ENCODE data around the gene AP3S2.
"Not testable (repeated sequence)": the region's sequence is repeated elsewhere in the genome, so short reads cannot be mapped to it uniquely, and the experiment has no call there.

The AP3S2 gene

DNA sequence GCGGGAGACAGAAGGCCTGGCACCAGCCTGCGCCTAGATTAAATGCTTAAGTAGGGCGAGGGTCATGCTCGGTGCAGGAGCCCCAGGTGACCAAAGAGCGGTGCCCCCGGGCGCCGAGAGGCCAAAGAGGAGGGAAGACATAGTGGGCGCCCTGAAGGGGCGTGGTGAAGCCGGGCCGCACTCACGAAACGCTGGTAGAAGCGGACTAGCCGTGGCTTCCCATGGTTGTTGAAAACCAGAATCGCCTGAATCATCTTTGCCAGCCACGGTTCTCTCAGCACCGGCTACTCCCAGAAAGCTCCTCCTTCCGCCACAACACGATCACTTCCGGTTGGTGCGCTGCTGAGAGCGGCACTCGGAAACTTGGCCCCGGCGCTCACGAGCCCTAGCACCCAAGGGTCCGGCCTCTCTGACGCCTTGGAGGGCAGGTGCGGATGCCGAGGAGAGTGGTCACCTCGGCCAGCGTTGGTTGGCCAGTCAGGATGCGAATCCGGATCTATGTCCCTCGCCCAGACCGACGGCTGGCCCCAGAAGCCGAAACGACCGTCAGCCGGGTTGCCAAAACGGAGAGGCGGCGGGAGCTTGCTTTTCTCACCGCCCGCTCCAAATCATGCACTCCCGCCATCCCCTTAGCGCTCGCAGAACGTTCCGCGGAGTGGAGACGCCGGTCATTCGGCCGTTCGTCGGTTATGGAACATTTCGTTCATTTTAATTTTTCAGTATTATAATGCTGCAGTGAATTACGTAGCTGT lies at the start of gene AP3S2:
TSS of gene AP3S2 (minus strand) at position 299 of the 752 bp plus-strand sequence. CDS start at position 254, 45 bp downstream.
- DNase-seq: peak; percentile 95

DNA sequence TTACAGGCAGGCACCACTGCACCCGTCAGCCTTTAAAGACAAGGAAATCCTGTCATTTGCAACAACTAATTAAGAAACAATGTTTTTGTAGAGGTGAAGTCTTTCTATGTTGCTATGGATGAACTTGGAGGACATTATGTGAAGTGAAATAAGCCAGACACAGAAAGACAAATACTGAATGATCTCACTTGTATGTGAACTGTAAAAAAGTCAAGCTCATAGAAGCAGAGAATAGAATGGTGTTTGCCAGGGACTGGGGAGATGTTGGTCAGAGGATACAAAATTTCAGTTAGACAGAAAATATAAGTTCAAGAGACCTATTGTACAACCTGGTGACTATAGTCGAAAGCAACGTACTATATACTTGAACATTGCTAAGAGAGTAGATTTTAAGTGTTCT lies 46.1 kb upstream of the AP3S2 start:
- no peak for DNase-seq

DNA sequence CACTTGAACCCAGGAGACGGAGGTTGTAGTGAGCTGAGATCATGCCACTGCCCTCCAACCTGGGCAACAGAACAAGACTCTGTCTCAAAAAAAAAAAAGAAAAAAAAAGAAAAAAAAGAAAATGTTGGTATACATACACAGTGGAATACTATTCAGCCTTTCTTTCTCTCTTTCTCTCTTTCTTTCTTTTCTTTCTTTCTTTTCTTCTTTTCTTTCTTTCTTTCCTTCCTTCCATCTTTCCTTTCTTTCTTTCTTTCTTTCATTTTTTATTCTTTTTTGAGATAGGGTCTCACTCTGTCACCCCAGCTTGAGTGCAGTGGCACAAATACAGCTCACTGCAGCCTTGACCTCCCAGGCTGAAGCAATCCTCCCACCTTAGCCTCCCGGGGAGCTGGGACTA lies 45.6 kb upstream of the AP3S2 start:
- not testable (repeated sequence) for DNase-seq

DNA sequence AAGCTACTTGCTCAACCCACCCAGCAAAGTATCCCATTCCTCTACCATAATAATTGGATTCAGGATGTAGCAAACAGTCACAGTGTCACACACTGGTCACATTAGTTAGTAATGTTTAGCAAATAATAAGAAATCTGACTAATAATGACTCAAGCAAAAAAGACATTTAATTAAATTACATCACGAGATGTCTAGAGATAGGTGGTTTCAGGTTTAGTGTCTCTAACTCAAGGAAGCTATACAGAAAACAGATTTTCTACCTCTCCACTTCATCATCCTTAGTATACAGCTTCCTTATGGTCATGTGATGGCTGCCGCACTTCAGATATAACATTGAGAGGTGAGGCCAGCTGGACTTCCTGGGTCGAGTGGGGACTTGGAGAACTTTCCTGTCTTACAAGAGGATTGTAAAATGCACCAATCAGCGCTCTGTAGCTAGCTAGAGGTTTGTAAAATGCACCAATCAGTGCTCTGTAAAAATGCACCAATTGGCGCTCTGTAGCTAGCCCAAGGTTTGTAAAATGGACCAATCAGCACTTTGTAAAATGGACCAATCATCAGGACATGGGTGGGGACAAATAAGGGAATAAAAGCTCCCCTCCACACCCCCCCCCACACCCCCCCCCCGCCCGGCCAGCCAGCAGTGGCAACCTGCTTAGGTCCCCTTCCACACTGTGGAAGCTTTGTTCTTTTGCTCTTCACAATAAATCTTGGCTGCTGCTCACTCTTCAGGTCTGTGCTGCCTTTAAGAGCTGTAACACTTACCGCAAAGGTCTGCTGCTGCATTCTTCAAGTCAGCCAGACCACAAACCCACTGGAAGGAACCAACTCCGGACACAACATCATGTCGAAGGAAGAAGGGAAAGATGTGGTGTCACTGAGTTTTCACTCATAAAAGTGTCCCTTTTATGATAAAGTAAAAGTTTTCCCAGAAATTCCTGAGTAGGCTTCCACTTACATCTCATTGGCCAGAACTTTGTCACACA lies 43.9 kb upstream of the AP3S2 start:
- no peak for DNase-seq

DNA sequence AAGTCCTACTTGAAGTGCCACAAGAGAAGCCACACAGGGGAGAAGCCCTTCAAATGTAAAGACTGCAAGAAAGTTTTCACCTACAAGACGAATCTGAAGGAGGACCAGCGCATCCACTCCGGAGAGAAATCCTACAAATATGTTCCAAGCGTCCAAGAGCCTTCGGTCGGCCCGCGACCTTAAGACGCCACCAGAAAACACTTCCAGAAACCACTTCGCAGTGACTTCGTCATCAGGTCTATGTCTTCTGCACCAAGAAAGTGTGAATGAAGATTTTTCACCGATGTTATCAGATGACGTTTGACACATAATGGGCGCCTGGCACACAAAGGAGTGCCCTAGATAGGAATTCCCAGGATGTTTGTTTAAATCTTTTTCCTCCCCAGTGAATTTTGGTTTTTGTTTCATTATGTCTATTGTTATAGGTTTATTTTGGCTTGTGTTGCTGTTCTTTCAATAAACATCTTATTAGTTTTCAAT lies 43.0 kb upstream of the AP3S2 start:
- DNase-seq: no peak

DNA sequence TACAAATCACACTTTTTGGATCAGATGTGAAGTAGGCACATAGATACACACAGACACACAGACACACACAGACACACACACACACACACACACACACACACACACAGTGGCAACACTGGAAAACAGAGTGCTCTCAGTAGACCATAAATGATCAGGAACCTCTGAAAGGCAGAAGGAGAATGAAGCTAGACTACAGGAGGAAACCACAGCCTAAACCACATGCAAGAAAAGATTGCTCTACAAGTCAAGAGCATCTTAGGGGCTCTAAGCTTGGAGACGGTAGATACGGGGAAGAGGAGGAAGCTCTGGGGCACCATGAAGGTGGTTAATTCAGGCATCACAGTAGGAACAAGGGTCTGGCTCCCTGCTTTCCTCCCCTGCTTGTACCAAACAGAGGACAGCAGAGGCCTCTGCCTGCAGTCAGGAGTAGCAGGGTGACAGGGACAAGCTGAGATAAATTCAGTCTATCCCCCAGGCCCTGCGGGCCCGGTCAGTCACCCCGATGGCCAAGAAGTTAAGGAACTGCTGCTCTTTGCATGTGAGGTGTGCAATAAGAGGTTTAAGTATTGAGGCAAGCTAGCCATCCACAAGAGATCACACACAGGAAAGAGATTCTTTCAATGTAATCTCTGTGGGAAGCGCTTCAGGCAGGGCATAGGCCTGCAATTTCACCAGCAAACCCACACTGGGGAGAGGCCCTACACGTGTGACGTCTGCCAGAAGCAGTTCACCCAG lies 42.4 kb upstream of the AP3S2 start:
- DNase-seq: no peak

DNA sequence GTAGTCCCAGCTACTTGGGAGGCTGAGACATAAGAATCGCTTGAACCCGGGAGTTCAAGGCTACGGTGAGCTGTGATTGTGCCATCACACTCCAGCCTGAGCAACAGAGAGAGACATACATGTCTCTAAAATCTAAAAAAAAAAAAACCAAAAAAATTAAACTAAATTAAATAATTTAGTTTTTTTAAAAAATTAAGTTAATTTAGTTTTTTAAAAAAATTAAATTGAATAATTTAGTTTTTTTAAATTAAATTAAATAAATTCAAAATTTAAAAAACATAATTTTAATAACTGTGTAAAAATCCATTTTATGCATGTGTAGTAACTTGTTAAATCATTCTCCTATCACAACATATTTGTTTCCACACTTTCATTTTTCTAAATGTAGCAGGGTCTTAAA lies 39.1 kb upstream of the AP3S2 start:
- no peak for DNase-seq

DNA sequence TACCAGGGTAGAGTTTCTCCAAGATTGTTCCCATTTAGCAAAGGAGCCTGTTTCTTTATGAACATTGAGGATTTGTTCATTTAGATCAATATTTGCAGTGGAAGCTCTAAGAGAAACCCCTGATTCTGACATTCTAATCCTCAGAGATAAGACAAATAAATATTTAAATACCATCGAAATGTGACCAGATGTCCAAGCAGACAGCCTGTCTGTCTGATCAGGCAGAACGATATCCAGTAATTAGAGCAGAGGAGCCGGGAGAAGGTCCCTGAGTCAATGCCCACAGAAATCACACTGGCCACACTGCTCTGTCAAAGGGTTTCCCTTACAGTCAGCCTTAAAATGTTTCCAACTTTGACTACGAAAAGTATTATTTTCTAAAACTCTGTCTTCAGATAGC lies 34.6 kb upstream of the AP3S2 start:
- DNase-seq: no peak

DNA sequence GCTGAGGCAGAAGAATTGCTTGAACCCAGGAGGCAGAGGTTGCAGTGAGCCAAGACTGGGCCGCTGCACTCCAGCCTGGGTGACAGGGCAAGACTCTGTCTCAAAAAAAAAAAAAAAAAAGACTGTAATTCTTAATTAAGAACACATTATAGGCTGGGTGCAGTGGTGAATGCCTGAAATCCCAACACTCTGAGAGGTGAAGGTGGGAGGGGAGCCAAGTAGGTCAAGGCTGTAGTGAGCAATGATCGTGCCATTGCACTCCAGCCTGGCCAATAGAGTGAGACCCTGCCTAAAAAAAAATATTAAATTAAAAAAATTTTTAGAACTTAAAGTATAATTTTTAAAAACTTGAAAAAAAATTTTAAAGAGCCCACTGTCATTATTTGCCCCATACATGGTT lies 32.4 kb upstream of the AP3S2 start:
- DNase-seq: no peak

DNA sequence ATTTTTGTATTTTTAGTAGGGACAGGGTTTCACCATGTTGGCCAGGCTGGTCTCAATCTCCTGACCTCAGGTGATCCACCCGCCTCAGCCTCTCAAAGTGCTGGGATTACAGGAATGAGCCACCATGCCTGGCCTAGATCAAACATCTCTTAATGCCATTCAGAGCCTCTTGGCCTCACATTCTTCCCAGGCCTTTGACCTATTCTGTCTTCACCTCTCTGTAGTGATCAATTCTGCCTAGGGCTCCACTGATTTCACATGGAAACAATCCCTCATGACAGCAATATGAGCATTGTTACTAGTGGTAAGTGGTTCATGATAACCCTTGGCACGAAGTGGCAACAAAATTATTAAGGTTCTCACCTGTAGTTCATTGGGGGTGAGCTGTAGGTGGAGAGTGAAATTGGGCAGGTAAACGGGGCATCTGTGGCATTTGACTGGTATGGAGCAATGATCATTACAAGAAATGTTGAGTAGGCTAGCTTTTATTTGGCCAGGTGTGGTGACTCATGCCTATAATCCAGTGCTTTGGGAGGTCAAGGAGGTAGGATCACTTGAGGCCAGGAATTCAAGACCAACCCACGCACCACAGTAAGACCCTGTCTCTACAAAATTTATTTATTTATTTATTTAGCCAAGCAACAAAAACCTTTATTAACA lies 23.8 kb upstream of the AP3S2 start:
- DNase-seq: no peak

DNA sequence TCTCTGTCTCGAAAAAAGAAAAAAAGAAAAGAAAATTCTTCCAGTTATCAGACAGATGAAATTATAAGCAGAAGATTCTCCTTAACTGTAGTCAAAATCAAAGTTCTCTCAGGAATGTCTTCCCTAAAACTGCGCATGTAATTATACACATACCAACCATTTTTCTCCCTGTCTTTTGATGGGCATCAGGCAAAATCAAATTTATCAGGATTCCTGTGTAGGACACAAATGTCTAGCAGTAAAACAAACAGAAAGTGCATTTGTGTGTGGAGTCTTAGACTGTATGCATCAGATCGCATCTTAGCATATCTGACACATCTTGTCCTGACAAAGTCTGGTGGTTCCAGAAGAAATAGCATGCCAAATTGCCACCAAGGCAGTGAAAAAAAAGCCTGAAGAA lies 22.9 kb upstream of the AP3S2 start:
- DNase-seq: no peak

DNA sequence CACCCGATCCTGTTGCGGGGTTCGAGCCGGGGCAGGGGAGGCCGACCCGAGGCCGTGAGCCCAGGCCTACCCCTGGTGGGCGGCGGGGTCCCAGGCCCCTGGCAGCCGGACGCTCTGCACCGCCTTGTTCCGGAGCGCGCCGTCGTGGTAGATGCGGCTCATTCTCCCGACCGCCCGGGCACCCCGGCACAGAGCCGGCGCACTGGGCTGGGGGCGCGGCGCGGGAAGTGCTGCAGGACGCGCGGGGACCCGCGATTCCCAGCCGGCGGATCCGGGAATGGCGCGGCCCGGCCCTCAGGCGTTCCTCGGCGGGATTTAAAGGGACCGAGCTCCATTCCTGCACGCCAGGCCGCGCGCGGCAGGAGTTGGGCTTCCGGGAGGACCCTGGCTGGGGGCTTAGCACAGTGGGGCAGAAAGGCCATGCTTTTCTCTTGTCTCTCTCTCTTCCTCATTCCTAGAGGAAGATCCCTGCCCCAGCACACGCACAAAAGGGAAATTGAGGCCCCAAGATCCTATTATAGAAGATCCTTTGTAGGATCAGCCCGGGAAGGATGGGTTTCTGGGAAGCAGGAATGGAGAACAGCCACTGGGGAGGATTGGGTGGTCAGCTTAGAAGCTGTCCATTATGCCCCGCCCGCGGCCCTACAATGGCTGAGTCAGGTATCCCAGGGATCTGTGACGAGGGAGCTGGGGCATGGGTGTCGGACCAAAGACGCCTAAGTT lies 19.0 kb upstream of the AP3S2 start, which contains the start of gene ARPIN:
TSS of gene ARPIN (minus strand) at position 279 of the 723 bp plus-strand sequence. CDS start at position 162, 117 bp downstream.
- peak; percentile 81 for DNase-seq

DNA sequence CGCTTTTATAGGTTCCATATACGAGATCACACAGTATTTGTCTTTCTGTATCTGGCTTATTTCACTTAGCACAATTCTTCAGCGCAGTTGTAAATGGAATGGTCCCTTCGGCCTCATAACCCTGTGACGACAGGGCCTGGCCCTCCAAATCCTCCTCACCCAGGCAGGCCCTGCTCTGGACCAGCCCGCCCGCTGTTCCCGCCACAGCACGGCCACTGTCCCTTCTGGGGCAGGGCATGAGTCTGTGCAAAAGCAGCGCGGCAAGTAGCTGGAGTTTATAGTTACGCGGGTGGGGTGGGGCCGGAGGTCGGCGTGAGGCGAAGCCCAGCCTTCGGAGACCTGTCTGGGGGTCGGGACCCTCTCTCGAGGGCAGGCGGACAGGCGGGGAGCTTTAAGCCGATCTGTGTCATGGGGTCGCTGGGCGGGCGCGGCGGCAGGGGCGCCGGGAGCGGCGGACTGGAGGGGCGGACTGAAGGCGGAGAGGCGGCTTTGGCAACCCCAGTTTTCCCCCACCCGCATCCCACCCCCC lies 18.4 kb upstream of the AP3S2 start:
- DNase-seq: peak; percentile 64

DNA sequence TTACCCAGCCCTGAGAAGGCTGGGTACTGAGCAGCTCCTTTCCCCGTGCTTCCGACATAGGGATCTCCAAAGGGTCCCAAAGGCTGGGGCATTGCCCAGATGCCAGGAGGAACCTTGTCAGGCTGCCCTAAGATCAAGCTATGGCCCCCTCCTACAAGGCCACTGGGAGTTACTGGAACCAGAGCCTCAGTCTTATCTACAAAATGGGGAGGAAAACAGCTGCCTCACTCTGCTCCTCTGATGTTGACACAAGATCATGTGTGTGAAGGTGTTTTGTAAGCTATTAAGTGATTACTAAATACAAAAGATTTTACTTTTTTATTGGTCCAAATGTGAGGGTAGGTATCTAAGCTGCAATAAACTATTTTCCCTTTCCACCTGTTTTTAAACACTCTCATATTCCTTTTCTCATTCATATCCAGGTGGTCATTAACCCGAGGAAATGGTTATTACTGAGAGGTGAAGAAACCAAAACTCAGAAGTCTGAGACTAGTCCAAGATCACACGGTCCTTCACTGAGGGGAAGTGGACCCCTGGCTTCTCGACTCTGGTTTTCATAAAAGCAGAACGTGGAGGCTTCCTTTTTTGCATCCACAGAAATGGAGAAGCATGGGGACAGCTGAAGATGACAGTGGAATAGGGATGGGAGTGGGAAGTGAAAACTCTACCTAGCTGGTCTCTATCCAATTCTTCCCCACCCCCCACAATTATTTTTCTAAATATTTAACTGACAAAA lies 17.3 kb upstream of the AP3S2 start:
- no peak for DNase-seq

DNA sequence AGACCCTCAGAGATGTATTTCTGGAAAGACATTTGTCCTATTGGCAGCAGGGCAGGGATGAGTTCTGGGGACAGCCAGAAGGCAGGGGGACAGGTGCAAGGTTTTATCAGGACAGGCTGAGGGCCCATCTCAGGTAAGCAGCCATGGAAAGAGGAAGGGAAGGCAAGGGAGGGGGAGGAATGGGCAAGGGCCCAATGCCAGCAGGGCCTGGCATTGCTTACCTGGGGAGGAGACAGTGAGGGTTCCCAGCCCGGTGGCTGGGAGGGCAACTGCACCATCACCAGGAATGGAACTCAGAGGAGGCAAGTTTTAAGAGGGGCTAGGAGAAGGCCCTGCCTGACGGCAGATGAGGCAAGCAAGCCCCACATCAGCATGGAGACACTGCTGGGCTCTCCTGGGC lies 15.8 kb upstream of the AP3S2 start:
- DNase-seq: no peak

DNA sequence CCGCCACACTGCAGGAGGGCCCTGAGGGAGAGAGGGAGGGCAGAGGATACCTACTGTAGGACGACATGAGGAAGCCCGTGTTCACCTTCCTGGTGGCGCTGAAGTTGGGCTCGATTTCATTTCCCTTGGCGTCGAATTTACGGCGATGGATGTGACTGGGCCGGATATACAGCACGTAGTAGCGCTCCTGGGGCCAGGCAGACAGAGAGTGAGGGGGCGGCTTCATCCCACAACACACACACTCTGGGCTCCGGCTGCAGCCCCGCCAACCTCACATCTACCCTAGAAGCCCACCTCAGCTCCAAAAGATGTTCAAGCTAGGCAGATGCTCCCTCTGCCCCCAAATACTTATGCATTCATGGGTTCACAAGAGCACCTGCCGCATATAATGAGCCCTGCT lies 14.4 kb upstream of the AP3S2 start:
- no peak for DNase-seq

DNA sequence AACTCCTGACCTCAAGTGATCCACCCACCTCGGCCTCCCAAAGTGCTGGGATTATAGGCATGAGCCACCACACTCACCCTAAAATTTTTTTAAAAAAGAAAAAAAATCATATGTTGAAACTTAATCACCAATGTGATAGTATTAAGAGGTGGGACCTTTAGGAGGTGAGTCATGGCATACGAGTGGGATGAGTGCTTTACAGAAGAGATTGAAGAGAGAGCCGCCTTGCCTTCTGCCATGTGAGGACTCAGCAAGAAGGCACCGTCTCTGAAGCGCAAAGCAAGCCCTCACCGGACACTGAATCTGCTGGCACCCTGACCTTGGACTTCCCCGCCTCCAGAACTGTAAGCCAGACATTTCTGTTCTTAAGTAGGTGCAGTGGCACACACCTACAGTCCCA lies 13.5 kb upstream of the AP3S2 start:
- no peak for DNase-seq

DNA sequence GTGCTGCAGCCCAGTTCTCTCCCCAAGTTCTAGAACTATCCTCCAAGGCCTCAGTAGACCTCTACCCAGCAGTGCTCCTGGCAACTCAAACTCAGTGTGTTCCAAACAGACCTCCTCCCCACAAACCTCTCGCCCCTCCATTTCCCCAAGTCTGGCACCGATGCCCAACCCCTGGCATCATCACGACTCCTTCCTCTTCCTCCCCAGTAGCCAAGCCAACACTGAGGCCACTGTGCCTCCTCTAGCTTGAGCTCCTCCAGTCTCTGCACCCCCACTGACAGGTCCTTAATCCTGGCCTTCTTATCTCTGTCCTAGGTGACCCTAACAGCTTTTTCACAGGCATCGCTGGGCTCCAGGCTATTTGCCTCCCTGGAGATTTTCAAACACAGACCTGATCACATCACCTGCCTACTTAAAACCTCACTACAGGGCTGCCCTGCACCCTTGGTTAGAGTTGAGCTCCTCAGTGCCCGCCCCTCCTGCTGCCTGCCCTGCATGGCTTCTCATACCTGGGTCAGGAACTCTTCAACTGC lies 12.1 kb upstream of the AP3S2 start:
- no peak for DNase-seq

DNA sequence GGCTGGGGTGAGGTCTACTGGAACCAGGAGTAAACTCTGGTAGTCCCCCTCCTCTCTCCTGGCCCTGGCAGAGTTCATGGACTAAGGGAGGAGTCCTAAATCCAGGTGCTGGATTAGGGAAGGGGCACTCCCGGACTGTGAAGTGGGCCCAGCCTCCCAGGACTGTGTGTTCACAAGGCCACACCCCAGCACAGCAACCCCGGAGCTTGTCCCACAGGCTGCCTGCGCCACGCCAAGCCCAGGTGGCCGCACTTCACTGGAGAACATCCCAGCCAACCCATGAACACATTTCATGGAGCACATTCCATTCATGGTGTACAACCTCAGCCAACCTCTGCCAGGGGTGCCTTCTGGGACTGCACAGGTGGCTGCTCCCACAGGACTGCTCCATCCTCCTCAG lies 10.7 kb upstream of the AP3S2 start:
- no peak for DNase-seq

DNA sequence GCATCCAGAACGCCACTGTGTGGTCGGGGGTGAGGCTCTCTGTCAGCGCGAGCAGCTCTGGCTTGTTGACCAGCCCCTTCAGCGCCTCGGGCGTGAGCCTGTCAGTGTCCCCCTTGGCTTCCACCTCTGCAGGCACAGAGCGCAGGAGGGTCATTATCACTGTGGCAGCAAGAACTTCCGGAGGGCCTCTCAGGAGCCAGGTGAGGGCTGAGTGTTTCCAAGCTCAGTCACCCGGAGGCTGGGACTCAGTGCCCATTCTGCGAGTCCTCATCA lies 10.0 kb upstream of the AP3S2 start:
- DNase-seq: no peak

All from right hindlimb (tissue), 1 donor.